IPS-NIHi11 (cell line): Measurements from ENCODE around the gene IRAK1.
A peak's percentile ranks its signal among the peaks of the same experiment; 100 is the strongest.

ENCODE experiments used
- DNase-seq: peaks from one replicate; pipeline ENCODE4 v3.0.0; 2012; ENCODE audit warnings: mixed read lengths, low spot score

Gene IRAK1

GRCh38 chrX:153971124-153971449 is 48.6 kb downstream of the IRAK1 start:
- peak; percentile 56 for DNase-seq

GRCh38 chrX:153970357-153971123 is 49.2 kb downstream of the IRAK1 start:
- DNase-seq, result no peak

GRCh38 chrX:153969904-153970356 is 49.8 kb downstream of the IRAK1 start:
- DNase-seq, result no peak

GRCh38 chrX:153969125-153969903 is 50.4 kb downstream of the IRAK1 start:
- no peak for DNase-seq

- no peak for DNase-seq
These were observed 51.0 kb downstream of the IRAK1 start for GRCh38 chrX:153968754-153969124.

GRCh38 chrX:153968255-153968654 is 51.4 kb downstream of the IRAK1 start:
- no peak for DNase-seq

GRCh38 chrX:153967536-153968224 is 52.0 kb downstream of the IRAK1 start:
- no peak for DNase-seq

- no peak for DNase-seq
These were observed 52.7 kb downstream of the IRAK1 start for GRCh38 chrX:153966841-153967535.

GRCh38 chrX:153966283-153966688 is 53.4 kb downstream of the IRAK1 start:
- no peak for DNase-seq

GRCh38 chrX:153965406-153965805 is 54.3 kb downstream of the IRAK1 start:
- no peak for DNase-seq

GRCh38 chrX:153964105-153964504 is 55.6 kb downstream of the IRAK1 start:
- DNase-seq, result no peak

- DNase-seq, result no peak
These were observed 56.2 kb downstream of the IRAK1 start for GRCh38 chrX:153963546-153963945.

GRCh38 chrX:153961292-153961691 is 58.4 kb downstream of the IRAK1 start:
- DNase-seq, result no peak

GRCh38 chrX:153960786-153961185 is 58.9 kb downstream of the IRAK1 start:
- DNase-seq, result no peak
